Aorta (tissue), 5 donors: ENCODE measurements around the gene HECTD4. TPM values are rescaled to one million over a fixed set of nuclear protein-coding genes. Genes with fewer than 3 reads are reported as not detected.

Source experiments
- ATAC-seq: fragments of 200-7000 bp; cut with Tn5 transposase; one replicate; pipeline ENCODE4 v1.9.1; 2022; ENCODE audit warnings: moderate library complexity; ENCODE audit not compliant: low FRiP score
- DNase-seq, 2 donors: peaks; one replicate each; pipeline ENCODE4 v3.0.0-alpha.2; 2020
- H3K27ac ChIP-seq, 2 donors: one replicate each; pipeline ENCODE4 v1.5.1; 2013; ENCODE audit warnings: low read length in 2 of 2, mild to moderate bottlenecking in 2 of 2, moderate library complexity in 2 of 2, control low read depth in 1 of 2, inconsistent platforms in 1 of 2, low read depth in 1 of 2
- H3K27me3 ChIP-seq, 2 donors: one replicate each; pipeline ENCODE4 v1.6.1; 2013; ENCODE audit warnings: control low read depth in 1 of 2, low read length in 1 of 2, mild to moderate bottlenecking in 1 of 2, moderate library complexity in 1 of 2; ENCODE audit not compliant: insufficient read depth in 2 of 2, control insufficient read depth in 1 of 2
- H3K36me3 ChIP-seq, 2 donors: one replicate each; pipeline ENCODE4 v1.6.1; 2013; ENCODE audit warnings: control low read depth in 1 of 2, low read length in 1 of 2, mild to moderate bottlenecking in 1 of 2; ENCODE audit not compliant: insufficient read depth in 2 of 2, control insufficient read depth in 1 of 2
- H3K4me1 ChIP-seq, 2 donors: one replicate each; pipeline ENCODE4 v1.6.1; 2013; ENCODE audit warnings: low read length in 2 of 2, control low read depth in 1 of 2, mild to moderate bottlenecking in 1 of 2, moderate library complexity in 1 of 2; ENCODE audit not compliant: insufficient read depth in 2 of 2, control insufficient read depth in 1 of 2
- H3K4me3 ChIP-seq, 2 donors: one replicate each; pipeline ENCODE4 v1.5.1; 2013; ENCODE audit warnings: low read length in 2 of 2, control low read depth in 1 of 2, mild to moderate bottlenecking in 1 of 2
- H3K9me3 ChIP-seq: one replicate; pipeline ENCODE4 v1.6.1; 2013; ENCODE audit warnings: mild to moderate bottlenecking, low read length; ENCODE audit not compliant: control insufficient read depth
- WGBS, 2 donors: extraction: QIAGEN DNeasy Blood & Tissue Kit; methylation state at CpG; one replicate each; pipeline ENCODE4 v1.1.7; 2013; 5-methylcytosine and 5-hydroxymethylcytosine counted together
- intact Hi-C, 2 donors: fragments of 100-400 bp; cut with DNase I; formaldehyde crosslinking; loops; one replicate each; pipeline versions ENCODE4 v1.14.2 to v1.15.0; 2022
- polyA plus RNA-seq, 2 donors: library from polyadenylated mRNA; stranded (reverse); fragments of 200-250 nt; gene quantifications; one replicate each; pipeline ENCODE4 v1.2.3, GENCODE V29; 2013
- total RNA-seq, 2 donors: library from RNA; stranded (reverse); fragmentation: NEBNext Ultra II Directional; extraction: Animal tissue kit (Norgen Biotek cat#: 25700); gene quantifications; one replicate each; pipeline ENCODE4 v1.2.1, GENCODE V29; 2021
- donor health status: healthy with polysubstance abuse.
- donor health status: Bipolar disorder and iron deficiency.
- donor health status: DM: no; HTN: no; CAD: no.
- donor health status: DM: no; HTN: no; CAD: no.
- donor health status: DM: yes; HTN: yes; CAD: no.

Gene HECTD4
- total and polyA plus RNA-seq, 4 donors, result 16.0 to 78.5 (median 44.5) TPM

- intact Hi-C loops, result no loop called here
- WGBS, 2 donors, result 8 to 10% methylated on average over 1 of the region's 1 CpG
- no peak overlapping the region for H3K27ac ChIP-seq
- no peak for DNase-seq
- H3K36me3 ChIP-seq, result no peaks in the 10 kb centered on the region
- ATAC-seq, result no peak
- no peaks in the 10 kb centered on the region for H3K4me1 ChIP-seq
- no peaks in the 10 kb centered on the region for H3K9me3 ChIP-seq
- no peak overlapping the region for H3K4me3 ChIP-seq
- H3K27me3 ChIP-seq, result no peaks in the 10 kb centered on the region
Observed at GRCh38 chr12:112370199-112370598, 12.0 kb downstream of the HECTD4 start.

GRCh38 chr12:112368856-112369255 lies 13.4 kb downstream of the HECTD4 start:
- DNase-seq (no peak), ATAC-seq (peak; percentile 77)
- no peak overlapping the region for H3K27ac ChIP-seq
- intact Hi-C loops, result no loop called here
- 4 to 8% methylated on average over 6 of the region's 6 CpGs for WGBS, 2 donors
- H3K4me3 ChIP-seq, result no peak overlapping the region
- H3K36me3 ChIP-seq, result no peaks in the 10 kb centered on the region
- H3K4me1 ChIP-seq, result no peaks in the 10 kb centered on the region
- no peaks in the 10 kb centered on the region for H3K9me3 ChIP-seq
- no peaks in the 10 kb centered on the region for H3K27me3 ChIP-seq

- Histone ChIP-seq H3K27me3 (no peaks in the 10 kb centered on the region), H3K9me3 (no peaks in the 10 kb centered on the region), H3K4me3 (no peak overlapping the region), H3K36me3 (no peaks in the 10 kb centered on the region), H3K4me1 (no peaks in the 10 kb centered on the region), H3K27ac (no peak overlapping the region)
- no peak for DNase-seq
- WGBS, 2 donors, result 88 to 93% methylated on average over 3 of the region's 3 CpGs
- intact Hi-C loops, result no loop called here
- no peak for ATAC-seq
Observed at GRCh38 chr12:112367965-112368364, 14.3 kb downstream of the HECTD4 start.

- DNase-seq (no peak), ATAC-seq (no peak)
- H3K36me3 ChIP-seq, result no peaks in the 10 kb centered on the region
- intact Hi-C loops, result no loop called here
- no peaks in the 10 kb centered on the region for H3K4me1 ChIP-seq
- H3K27ac ChIP-seq, result no peak overlapping the region
- WGBS, 2 donors, result 97 to 98% methylated on average over 3 of the region's 3 CpGs
- H3K9me3 ChIP-seq, result no peaks in the 10 kb centered on the region
- no peak overlapping the region for H3K4me3 ChIP-seq
- no peaks in the 10 kb centered on the region for H3K27me3 ChIP-seq
Observed at GRCh38 chr12:112362310-112362709, 19.9 kb downstream of the HECTD4 start.

GRCh38 chr12:112361271-112361670 lies 21.0 kb downstream of the HECTD4 start:
- DNase-seq (no peak), ATAC-seq (no peak)
- WGBS, 2 donors, result 96% methylated on average over 4 of the region's 4 CpGs
- Histone ChIP-seq H3K9me3 (no peaks in the 10 kb centered on the region), H3K4me3 (no peak overlapping the region), H3K27ac (no peak overlapping the region), H3K36me3 (peaks cover 0 to 1% of the 10 kb centered on the region in 2 donors), H3K4me1 (no peaks in the 10 kb centered on the region), H3K27me3 (no peaks in the 10 kb centered on the region)
- intact Hi-C loops, result no loop called here

GRCh38 chr12:112359290-112359689 lies 22.9 kb downstream of the HECTD4 start:
- ATAC-seq, result no peak
- H3K27me3 ChIP-seq, result no peaks in the 10 kb centered on the region
- intact Hi-C loops, result no loop called here

GRCh38 chr12:112357214-112357613 lies 25.0 kb downstream of the HECTD4 start:
- Histone ChIP-seq H3K4me1 (no peaks in the 10 kb centered on the region), H3K9me3 (no peaks in the 10 kb centered on the region), H3K27me3 (no peaks in the 10 kb centered on the region), H3K4me3 (no peak overlapping the region), H3K36me3 (peaks cover 0 to 1% of the 10 kb centered on the region in 2 donors), H3K27ac (no peak overlapping the region)
- ATAC-seq, result no peak
- WGBS, 2 donors, result 63 to 67% methylated on average over 2 of the region's 2 CpGs
- no peak for DNase-seq
- intact Hi-C loops, result no loop called here

More at GRCh38 chr12:112359290-112359689, 22.9 kb downstream of the HECTD4 start:
- Histone ChIP-seq H3K36me3 (peaks cover 0 to 1% of the 10 kb centered on the region in 2 donors), H3K27ac (no peak overlapping the region), H3K4me3 (no peak overlapping the region), H3K4me1 (no peaks in the 10 kb centered on the region), H3K9me3 (no peaks in the 10 kb centered on the region)
- no peak for DNase-seq
- WGBS, 2 donors, result 95 to 98% methylated on average over 4 of the region's 4 CpGs

- WGBS, 2 donors, result 93% methylated on average over 4 of the region's 4 CpGs
- intact Hi-C loops, result no loop called here
- Histone ChIP-seq H3K4me1 (peaks cover 0 to 2% of the 10 kb centered on the region in 2 donors), H3K4me3 (no peak overlapping the region), H3K9me3 (no peaks in the 10 kb centered on the region), H3K27ac (no peak overlapping the region), H3K36me3 (peaks cover 0 to 3% of the 10 kb centered on the region in 2 donors), H3K27me3 (no peaks in the 10 kb centered on the region)
- ATAC-seq (no peak), DNase-seq (no peak)
Observed at GRCh38 chr12:112354399-112354798, 27.8 kb downstream of the HECTD4 start.

GRCh38 chr12:112353393-112353792 lies 28.8 kb downstream of the HECTD4 start:
- no peaks in the 10 kb centered on the region for H3K9me3 ChIP-seq
- no peak overlapping the region for H3K4me3 ChIP-seq
- no peak for DNase-seq
- H3K36me3 ChIP-seq, result peaks cover 0 to 3% of the 10 kb centered on the region in 2 donors
- H3K27ac ChIP-seq, result no peak overlapping the region
- WGBS, 2 donors, result 90 to 92% methylated on average over 3 of the region's 3 CpGs
- peaks cover 0 to 2% of the 10 kb centered on the region in 2 donors for H3K4me1 ChIP-seq
- no peaks in the 10 kb centered on the region for H3K27me3 ChIP-seq
- intact Hi-C loops, result no loop called here
- no peak for ATAC-seq
